HCT116 (cell line): ENCODE results near the gene FADS6. TPM values are rescaled to one million over a fixed set of nuclear protein-coding genes. Genes with fewer than 3 reads are reported as not detected.

ENCODE experiments used
- ATAC-seq: fragments of 200-7000 bp; cut with Tn5 transposase; 2 replicates; pipeline ENCODE4 v1.9.1; 2020; ENCODE audit warnings: mild to moderate bottlenecking, moderate library complexity
- BruUV-seq: library from RNA; stranded (reverse); fragments of 400-500 nt; replicated peaks from 2 replicates; lab custom pipeline; 2021; lab: Mats Ljungman, UMichigan
- CTCF ChIA-PET: fragments of 300-600 bp; sonication (Branson Sonifier 250); formaldehyde crosslinking; loops from one replicate; lab custom pipeline; 2021; ENCODE audit warnings: antibody characterized with exemption; lab: Charles Lee
- POLR2A ChIA-PET: fragments of 300-600, 350-600 bp; sonication (Branson Sonifier 250); formaldehyde crosslinking; loops from one replicate; lab custom pipeline; 2021; ENCODE audit warnings: antibody characterized with exemption; lab: Charles Lee
- RAD21 ChIA-PET, 2 experiments: fragments of 300-600 bp; sonication (Branson Sonifier 250); formaldehyde crosslinking; loops; one replicate each; lab custom pipeline; 2023; ENCODE audit warnings: low total read pairs in 2 of 2; ENCODE audit not compliant: uncharacterized antibody in 2 of 2, unreplicated experiment in 2 of 2, low non-redundant PET in 1 of 2; lab: Charles Lee
- DNase-seq: peaks from one replicate; pipeline ENCODE4 v3.0.0-alpha.2; 2010; ENCODE audit warnings: low read depth, low spot score
- H2AFZ ChIP-seq: fragments of 200-600 bp; shearing (Covaris generic), sonication (generic); 2 replicates; pipeline ENCODE4 v1.6.1; 2017; ENCODE audit warnings: low read depth, mixed run types, mixed read lengths, antibody characterized with exemption, low read length; ENCODE audit not compliant: poor library complexity, severe bottlenecking
- H3K27ac ChIP-seq: 2 replicates; pipeline ENCODE4 v1.5.1; 2012; ENCODE audit warnings: low read depth, low read length
- H3K27me3 ChIP-seq: fragments of 200-600 bp; sonication (generic); 2 replicates; pipeline ENCODE4 v1.6.1; 2016; ENCODE audit warnings: mixed run types, low read length, mixed read lengths; ENCODE audit not compliant: insufficient read depth
- H3K36me3 ChIP-seq, 2 experiments: fragments of 200-500 bp in 1 of 2; fragments of 200-600 bp in 1 of 2; sonication (Bioruptor generic) in 1 of 2; sonication (generic) in 1 of 2; 2 replicates each; pipeline versions ENCODE4 v1.5.1 to v1.6.1; 2014 to 2016; ENCODE audit warnings: low read length in 2 of 2, inconsistent platforms in 1 of 2, mixed read lengths in 1 of 2, mixed run types in 1 of 2; ENCODE audit not compliant: insufficient read depth in 2 of 2, control insufficient read depth in 1 of 2
- H3K4me1 ChIP-seq, 2 experiments: fragments of 200-600 bp in 1 of 2; sonication (generic) in 1 of 2; 2 replicates each; pipeline versions ENCODE4 v1.5.1 to v1.6.1; 2012 to 2017; ENCODE audit warnings: low read length in 2 of 2, inconsistent platforms in 1 of 2, mild to moderate bottlenecking in 1 of 2, mixed read lengths in 1 of 2, mixed run types in 1 of 2, moderate library complexity in 1 of 2; ENCODE audit not compliant: insufficient read depth in 2 of 2, control insufficient read depth in 1 of 2
- H3K4me2 ChIP-seq: fragments of 200-600 bp; sonication (generic); 2 replicates; pipeline ENCODE4 v1.6.1; 2017; ENCODE audit warnings: mixed run types, low read length, mixed read lengths
- H3K4me3 ChIP-seq, 2 experiments: fragments of 200-600 bp in 1 of 2; sonication (generic) in 1 of 2; replicated peaks in 1 of 2; 2 replicates each; pipeline ENCODE4 v1.5.1; 2011 to 2016; ENCODE audit warnings: low read length in 2 of 2, control low read depth in 1 of 2, low read depth in 1 of 2, mild to moderate bottlenecking in 1 of 2, mixed read lengths in 1 of 2, mixed run types in 1 of 2
- H3K79me2 ChIP-seq: fragments of 200-600 bp; sonication (generic); 2 replicates; pipeline ENCODE4 v1.6.1; 2017; ENCODE audit warnings: mild to moderate bottlenecking, mixed run types, low read length, moderate library complexity, mixed read lengths; ENCODE audit not compliant: insufficient read depth
- H3K9ac ChIP-seq: fragments of 200-600 bp; sonication (generic); 2 replicates; pipeline ENCODE4 v1.6.1; 2016; ENCODE audit warnings: low read length, mixed read lengths
- H3K9me2 ChIP-seq: fragments of 200-600 bp; sonication (generic), shearing (Covaris generic); 2 replicates; pipeline ENCODE4 v1.6.1; 2017; ENCODE audit warnings: mixed run types, mild to moderate bottlenecking, moderate library complexity; ENCODE audit not compliant: insufficient read depth
- H3K9me3 ChIP-seq, 2 experiments: fragments of 200-500 bp in 1 of 2; fragments of 200-600 bp in 1 of 2; sonication (Bioruptor generic) in 1 of 2; sonication (generic) in 1 of 2; 2 replicates each; pipeline ENCODE4 v1.6.1; 2014 to 2017; ENCODE audit warnings: low read length in 2 of 2, mixed read lengths in 2 of 2, inconsistent platforms in 1 of 2, low read depth in 1 of 2, mild to moderate bottlenecking in 1 of 2, mixed run types in 1 of 2, moderate library complexity in 1 of 2; ENCODE audit not compliant: control insufficient read depth in 1 of 2, insufficient read depth in 1 of 2
- H4K20me1 ChIP-seq: fragments of 200-600 bp; sonication (generic), shearing (Covaris generic); 2 replicates; pipeline ENCODE4 v1.6.1; 2017; ENCODE audit warnings: mixed run types, mild to moderate bottlenecking, moderate library complexity; ENCODE audit not compliant: insufficient read depth
- CTCF ChIP-seq, 3 experiments: fragments of 200-600 bp in 1 of 3; sonication (generic) in 1 of 3; IDR thresholded peaks in 2 of 3; conservative IDR thresholded peaks in 1 of 3; 2 replicates each; pipeline ENCODE4 v1.5.1; 2012 to 2017; ENCODE audit warnings: low read depth in 2 of 3, low read length in 2 of 3, antibody characterized with exemption in 1 of 3, borderline replicate concordance in 1 of 3, control low read depth in 1 of 3, mild to moderate bottlenecking in 1 of 3, mixed read lengths in 1 of 3, mixed run types in 1 of 3, moderate library complexity in 1 of 3; ENCODE audit not compliant: insufficient read depth in 1 of 3
- EZH2 ChIP-seq: fragments of 200-600 bp; sonication (generic); IDR thresholded peaks from 2 replicates; pipeline ENCODE4 v1.6.1; 2017; ENCODE audit warnings: antibody characterized with exemption, mixed run types
- POLR2A ChIP-seq: IDR thresholded peaks from 2 replicates; pipeline ENCODE4 v1.7.0; 2011; ENCODE audit warnings: borderline replicate concordance; ENCODE audit not compliant: insufficient read depth, insufficient read length; ENCODE audit errors: extremely low read depth
- POLR2AphosphoS5 ChIP-seq: IDR thresholded peaks from 2 replicates; pipeline ENCODE4 v1.6.1; 2011; ENCODE audit warnings: mild to moderate bottlenecking, low read depth, low read length, moderate library complexity
- TCF7L2 ChIP-seq: IDR thresholded peaks from 2 replicates; pipeline ENCODE4 v1.7.0; 2011; ENCODE audit warnings: borderline replicate concordance, inconsistent platforms; ENCODE audit not compliant: insufficient read depth, insufficient read length; ENCODE audit errors: extremely low read depth
- ZFX ChIP-seq: fragments of 450-650 bp; IDR thresholded peaks from 2 replicates; pipeline ENCODE4 v1.6.1; 2017
- intact Hi-C: fragments of 100-400 bp; cut with micrococcal nuclease; formaldehyde crosslinking; loops from 2 replicates; pipeline ENCODE4 v1.10.0; 2022
- total RNA-seq: library from RNA; stranded (reverse); gene quantifications from one replicate; pipeline ENCODE4 v1.2.1, GENCODE V29; 2021; ENCODE audit not compliant: unreplicated experiment

The FADS6 gene
- total RNA-seq, 1 experiment from 2014 or later = not detected

GRCh38 chr17:74842599-74843351 lies 50.7 kb downstream of the FADS6 start:
- peak overlapping the region; percentile 40 to 59 for H3K4me3 ChIP-seq
- peak; percentile 56 for DNase-seq
- H4K20me1 ChIP-seq = no peaks in the 10 kb centered on the region
- RAD21 ChIA-PET = interaction anchor here (0.7 to 1.6 kb wide), 5 partner anchors 23 to 118 kb away, joined by 3 to 6 read pairs (median 4); partner anchors contain the start of gene FDXR (in 1 of the 2)
- H3K9ac ChIP-seq = peak overlapping the region; percentile 65
- H3K79me2 ChIP-seq = no peaks in the 10 kb centered on the region
- H2AFZ ChIP-seq = no peak overlapping the region
- TF ChIP-seq TCF7L2 (no peak), EZH2 (no peak), CTCF (IDR thresholded peaks at IDR 0.05 in 2 of 3, conservative IDR thresholded peaks at IDR 0.05 in 1 of 3; ENCODE audit: borderline replicate concordance in 1 of 3, insufficient read depth in 1 of 3, low read depth in 2 of 3, low read length in 2 of 3) (peak in 2 of 3 experiments; percentile 58 to 65; a peak in 5 of 6 replicates), POLR2A (peak; percentile 36), POLR2AphosphoS5 (peak; percentile 77), ZFX (peak; percentile 87; the same call in 1 of the 2 replicates)
- ATAC-seq = peak; percentile 90
- H3K4me1 ChIP-seq = peaks cover 7 to 25% of the 10 kb centered on the region in 2 experiments
- no peaks in the 10 kb centered on the region for H3K9me2 ChIP-seq
- POLR2A ChIA-PET = interaction anchor here (1.0 to 1.9 kb wide), 4 partner anchors 21 to 97 kb away, joined by 3 to 18 read pairs (median 3); partner anchors contain the start of gene FDXR
- CTCF ChIA-PET = interaction anchor here (0.7 to 2.6 kb wide), 21 partner anchors 9 to 479 kb away, joined by 3 to 33 read pairs (median 5); partner anchors contain the start of genes CDR2L, FDXR, GRIN2C and NAT9
- BruUV-seq = no TSS peak
- peak overlapping the region; percentile 95 for H3K4me2 ChIP-seq
- H3K36me3 ChIP-seq = no peaks in the 10 kb centered on the region
- peak overlapping the region; percentile 80; the same call in 1 of the 2 replicates for H3K27ac ChIP-seq
- H3K9me3 ChIP-seq = no peaks in the 10 kb centered on the region
- no peaks in the 10 kb centered on the region for H3K27me3 ChIP-seq
- intact Hi-C loops = no loop called here
